HS-5 (cell line): ENCODE measurements around the gene FMN2.
"Not testable (repeated sequence)": the region's sequence is repeated elsewhere in the genome, so short reads cannot be mapped to it uniquely, and the experiment has no call there.

ENCODE experiments used
- DNase-seq: peaks from one replicate; pipeline ENCODE4 v3.0.0-alpha.2; 2012; ENCODE audit warnings: low read depth

FMN2 gene

DNA sequence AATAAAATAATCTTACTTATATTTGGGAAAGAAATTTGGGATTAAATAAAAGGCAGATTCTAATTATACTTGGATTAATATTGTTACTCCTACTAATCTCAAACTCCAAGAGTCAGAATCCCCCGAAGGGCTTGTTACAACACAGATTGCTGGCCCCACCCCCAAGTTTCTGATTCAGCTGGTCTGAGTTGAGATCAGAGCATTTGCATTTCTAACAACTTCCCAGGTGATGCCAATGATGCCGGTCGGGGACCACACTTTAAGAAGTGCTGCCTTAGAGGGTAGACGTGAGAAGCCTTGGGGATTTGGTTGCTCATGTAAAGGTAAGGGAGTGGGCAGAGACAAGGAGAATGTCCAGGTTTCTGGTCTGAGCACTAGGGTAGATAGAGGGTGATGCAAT lies 47.2 kb downstream of the FMN2 start:
- no peak for DNase-seq

DNA sequence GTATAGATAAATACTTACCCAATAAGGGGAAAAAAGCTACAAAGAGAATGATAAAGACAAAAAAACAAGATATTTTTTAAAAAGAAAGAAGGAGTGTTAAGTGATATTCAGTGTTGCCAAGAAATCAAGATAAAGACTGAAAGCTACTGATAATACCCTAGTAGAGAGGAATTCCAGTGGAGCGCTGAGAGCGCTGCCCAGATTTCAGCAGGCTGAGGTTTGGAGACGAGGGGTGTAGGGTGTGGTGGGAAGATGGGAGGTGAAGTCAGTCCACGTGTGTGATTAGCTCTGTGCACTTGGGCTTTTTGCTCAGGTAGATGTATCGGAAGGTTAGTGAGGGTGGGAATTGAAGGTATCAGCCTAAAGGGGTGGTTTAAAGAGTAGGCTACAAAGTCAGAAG lies 47.8 kb downstream of the FMN2 start:
- DNase-seq: no peak

DNA sequence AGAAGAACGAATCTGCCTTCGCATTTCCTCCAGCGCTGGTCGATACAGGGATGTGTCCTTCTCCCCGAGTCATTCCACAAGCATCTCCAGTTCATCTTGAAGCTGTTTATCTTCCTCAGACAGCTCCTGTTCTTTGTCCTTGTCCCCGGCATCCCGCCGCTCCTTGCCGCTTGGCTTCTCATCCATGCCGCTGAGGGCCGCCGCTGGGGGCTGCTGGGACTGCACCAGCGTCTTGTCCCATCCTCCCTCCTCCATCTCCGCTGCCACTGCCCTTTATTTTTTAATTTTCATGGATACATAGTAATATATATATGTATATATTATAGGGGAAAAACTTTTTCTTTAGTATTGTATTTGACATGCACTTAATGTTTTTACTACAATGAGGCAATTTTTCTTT lies 53.4 kb downstream of the FMN2 start:
- no peak for DNase-seq

- DNase-seq: no peak
Observed at GRCh38 chr1:240148333-240148732, 56.6 kb downstream of the FMN2 start.

DNA sequence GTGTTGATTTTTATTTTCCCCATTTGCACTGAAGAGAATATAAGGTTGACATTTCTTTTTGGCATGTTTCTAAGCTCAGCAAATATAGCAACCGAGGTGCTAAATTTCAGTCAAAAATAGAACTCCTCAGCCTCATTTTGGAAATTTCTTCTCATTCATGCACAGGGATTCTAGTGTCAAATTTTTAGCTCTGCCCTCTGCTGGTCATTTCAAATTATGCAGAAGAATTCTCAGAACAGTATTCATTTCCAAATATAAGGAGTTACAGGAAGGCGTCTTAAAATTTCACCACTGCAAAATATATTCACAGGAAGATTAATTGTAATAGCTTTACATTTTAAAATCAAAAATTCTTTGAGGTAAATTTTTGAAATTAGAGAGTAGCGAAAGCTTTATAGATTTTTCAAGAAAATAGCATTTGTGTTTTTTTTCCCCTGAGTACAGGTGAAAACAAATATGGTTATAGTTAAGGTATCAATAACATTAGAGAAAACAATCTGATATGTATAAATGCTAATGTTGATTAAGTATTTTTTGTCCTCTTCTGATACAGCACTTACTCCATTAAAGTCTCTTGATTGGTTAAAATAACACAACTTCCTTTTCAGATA lies 57.9 kb downstream of the FMN2 start:
- no peak for DNase-seq

- no peak for DNase-seq
Observed at GRCh38 chr1:240151136-240151735, 59.6 kb downstream of the FMN2 start.

DNA sequence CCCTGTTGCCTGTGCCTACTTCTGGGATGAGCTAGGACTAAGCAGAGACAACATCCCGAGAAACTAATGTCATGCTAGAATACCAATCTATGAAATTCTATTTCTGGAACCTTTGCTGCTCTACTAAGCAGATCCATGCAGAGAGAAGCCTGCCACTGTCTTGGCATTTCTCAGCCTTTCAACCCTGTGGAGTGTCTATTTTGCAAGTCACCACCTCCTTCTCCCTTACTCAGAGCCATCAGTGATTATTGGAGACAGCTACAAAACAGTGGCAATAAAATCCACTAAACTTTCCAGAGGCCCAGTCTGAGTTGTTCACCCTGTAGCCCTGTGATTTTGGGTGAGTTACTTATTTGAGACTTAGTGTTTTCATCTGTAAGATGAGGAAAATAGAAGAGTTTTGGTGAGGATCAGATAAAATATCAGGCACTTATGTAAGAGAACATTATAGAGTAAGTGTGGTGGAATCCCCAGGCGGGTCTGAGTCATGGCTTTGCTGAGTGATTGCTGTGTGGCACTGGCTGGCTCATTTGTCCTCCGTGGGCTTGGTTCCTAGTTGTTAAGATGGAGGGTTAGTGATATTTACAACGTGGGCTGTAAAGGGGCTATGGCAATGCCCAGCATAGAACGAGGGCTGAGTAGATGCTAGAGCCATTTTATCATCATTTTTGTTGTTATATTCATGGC lies 61.1 kb downstream of the FMN2 start:
- DNase-seq: no peak

GRCh38 chr1:240155605-240156004 lies 63.9 kb downstream of the FMN2 start:
- no peak for DNase-seq

DNA sequence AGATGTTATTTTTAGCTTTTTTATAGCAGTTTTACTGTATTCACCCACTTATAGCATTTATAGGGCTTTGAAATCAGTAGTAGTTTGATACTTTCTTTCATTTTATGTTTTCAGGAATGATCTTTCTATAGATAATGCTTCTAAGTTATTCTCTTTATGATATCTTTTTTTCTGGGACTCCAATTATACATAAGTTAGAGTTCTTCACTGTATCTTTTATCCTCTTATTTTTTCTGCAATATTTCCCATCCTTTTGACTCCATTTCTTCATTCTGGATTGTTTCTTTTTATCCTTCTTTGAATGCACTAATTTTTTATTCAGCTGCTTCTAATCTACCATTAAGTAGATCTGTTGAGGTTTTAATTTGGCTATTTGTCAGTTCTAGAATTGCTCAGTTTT lies 73.1 kb downstream of the FMN2 start:
- no peak for DNase-seq

DNA sequence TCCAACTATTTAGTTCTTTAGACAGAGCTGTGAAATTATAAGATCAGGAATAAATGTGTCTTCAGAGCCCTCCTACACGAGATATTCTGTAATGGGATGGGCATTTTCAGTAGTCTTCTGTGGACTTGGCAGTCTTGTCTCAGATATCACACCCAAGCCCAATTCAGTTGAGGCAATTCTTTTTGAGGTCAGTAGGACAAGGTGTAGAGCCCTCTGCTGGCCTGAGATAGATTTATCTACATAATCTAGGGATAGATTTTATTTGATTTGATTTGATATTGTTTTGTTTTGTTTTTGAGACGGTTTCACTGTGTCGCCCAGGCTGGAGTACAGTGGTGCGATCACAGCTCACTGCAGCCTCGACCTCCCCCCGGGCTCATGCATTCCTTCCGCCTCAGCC lies 77.5 kb downstream of the FMN2 start:
- DNase-seq: no peak

DNA sequence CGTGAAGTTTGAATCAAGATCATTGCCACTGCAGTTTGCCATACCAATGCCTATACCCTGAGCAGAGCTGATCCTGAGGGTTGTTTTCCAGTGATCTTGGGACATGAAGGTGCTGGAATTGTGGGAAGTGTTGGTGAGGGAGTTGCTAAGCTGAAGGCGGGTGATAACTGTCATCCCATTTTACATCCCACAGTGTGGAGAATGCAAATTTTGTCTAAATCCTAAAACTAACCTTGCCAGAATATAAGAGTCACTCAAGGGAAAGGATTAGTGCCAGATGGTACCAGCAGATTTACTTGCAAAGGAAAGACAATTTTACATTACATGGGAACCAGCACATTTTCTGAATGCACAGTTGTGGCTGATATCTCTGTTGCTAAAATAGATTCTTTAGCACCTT lies 78.6 kb downstream of the FMN2 start:
- no peak for DNase-seq

GRCh38 chr1:240170806-240171205 lies 79.1 kb downstream of the FMN2 start:
- DNase-seq: no peak

- no peak for DNase-seq
Observed at GRCh38 chr1:240171907-240172306, 80.2 kb downstream of the FMN2 start.

- no peak for DNase-seq
Observed at GRCh38 chr1:240173836-240174235, 82.2 kb downstream of the FMN2 start.

- DNase-seq: no peak
Observed at GRCh38 chr1:240174734-240175133, 83.1 kb downstream of the FMN2 start.

- no peak for DNase-seq
Observed at GRCh38 chr1:240178366-240178765, 86.7 kb downstream of the FMN2 start.

- DNase-seq: not testable (repeated sequence)
Observed at GRCh38 chr1:240184682-240185081, 93.0 kb downstream of the FMN2 start.

GRCh38 chr1:240188139-240188538 lies 96.5 kb downstream of the FMN2 start:
- no peak for DNase-seq

- DNase-seq: peak; percentile 30
Observed at GRCh38 chr1:240189386-240189989, 97.8 kb downstream of the FMN2 start.

GRCh38 chr1:240190881-240191401 lies 99.3 kb downstream of the FMN2 start:
- peak; percentile 72 for DNase-seq

DNA sequence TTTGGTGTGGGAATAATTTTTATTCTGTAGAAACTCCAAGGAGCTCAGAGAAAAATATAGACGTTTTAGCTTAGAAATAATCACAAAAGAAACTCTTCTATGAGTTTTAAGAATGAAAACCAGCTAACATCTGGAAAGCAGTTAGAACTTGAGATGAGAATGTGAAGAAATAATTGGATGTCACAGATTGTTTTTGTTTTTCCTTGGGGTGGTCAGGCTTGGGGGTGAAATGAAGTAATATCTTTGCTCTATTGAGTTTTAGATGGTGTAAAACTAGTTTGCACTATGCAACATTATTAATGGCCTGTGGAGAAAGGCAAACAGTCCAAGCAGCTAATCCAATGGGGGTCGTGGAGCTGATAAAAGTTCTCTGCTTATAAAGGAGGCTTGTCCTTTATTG lies 101.2 kb downstream of the FMN2 start:
- no peak for DNase-seq

DNA sequence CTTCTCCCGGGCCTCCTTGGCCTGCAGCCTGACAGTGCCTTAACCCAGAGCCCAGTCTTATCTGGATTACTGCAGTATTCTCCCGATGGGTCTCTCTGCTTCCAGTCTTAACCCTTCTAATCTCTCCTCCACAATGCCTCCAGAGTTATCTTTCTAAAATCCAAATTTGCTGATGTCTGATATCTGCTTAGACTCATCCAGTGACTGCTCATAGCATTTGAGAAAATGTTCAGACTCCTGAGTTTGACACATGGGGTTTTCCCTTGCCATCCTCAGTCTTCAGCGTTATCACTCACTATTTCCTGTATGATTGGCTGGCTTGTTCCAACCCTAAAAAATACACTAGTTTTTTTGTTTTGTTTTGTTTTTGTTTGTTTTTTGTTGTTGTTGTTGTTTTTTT lies 102.0 kb downstream of the FMN2 start:
- DNase-seq: no peak

DNA sequence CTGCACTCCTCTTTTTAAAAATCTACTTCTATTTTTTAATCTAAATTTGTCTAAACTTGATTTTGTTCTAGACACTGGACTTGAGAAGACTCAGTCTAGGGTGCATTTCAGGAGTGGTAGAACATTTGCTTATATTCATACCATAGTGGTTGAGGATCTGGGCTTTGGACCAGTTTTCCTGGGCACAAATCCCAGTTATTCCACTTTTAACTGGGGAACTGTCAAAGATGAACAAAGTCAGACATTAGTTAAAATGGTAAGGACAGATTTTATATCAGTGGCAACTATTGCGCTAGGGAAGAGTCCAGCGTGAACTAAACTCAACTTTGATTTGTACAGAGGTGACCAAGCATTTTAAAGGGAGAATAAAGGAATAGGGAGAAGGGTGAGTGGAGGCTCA lies 102.4 kb downstream of the FMN2 start:
- no peak for DNase-seq
